MM.1S (cell line): Measurements from ENCODE around the gene QPCT.

Experiments used
- CTCF ChIP-seq: fragments of 300-600 bp; sonication (generic); IDR thresholded peaks from 2 replicates; pipeline ENCODE4 v1.5.1; 2016; ENCODE audit warnings: antibody characterized with exemption, low read length, mixed read lengths
- EZH2 ChIP-seq: fragments of 300-600 bp; sonication (generic); optimal IDR thresholded peaks from 2 replicates; pipeline ENCODE3; 2017; ENCODE audit warnings: low read depth, mild to moderate bottlenecking, antibody characterized with exemption, low read length, mixed read lengths
- EZH2phosphoT487 ChIP-seq: fragments of 300-600 bp; sonication (generic); IDR thresholded peaks from 2 replicates; pipeline ENCODE4 v1.6.1; 2018; ENCODE audit warnings: antibody characterized with exemption, low read length

- TF ChIP-seq CTCF (no peak), EZH2 (no peak), EZH2phosphoT487 (no peak)
Observed at GRCh38 chr2:37417321-37417720, 72.9 kb downstream of the QPCT start.
